WERI-Rb-1 (cell line): Measurements from ENCODE around the gene MCF2L2.

Source experiments
- DNase-seq: peaks from one replicate; pipeline ENCODE4 v3.0.0-alpha.2; 2020
- H3K27ac ChIP-seq: fragments of 250-450 bp; sonication (Bioruptor Pico); 2 replicates; pipeline ENCODE4 v1.5.1; 2020; ENCODE audit warnings: mild to moderate bottlenecking, moderate library complexity
- H3K27me3 ChIP-seq: fragments of 250-450 bp; sonication (Bioruptor Pico); 2 replicates; pipeline ENCODE4 v1.5.1; 2021; ENCODE audit warnings: mild to moderate bottlenecking, low read depth, moderate library complexity; ENCODE audit not compliant: insufficient read depth, severe bottlenecking
- H3K36me3 ChIP-seq: fragments of 250-450 bp; sonication (Bioruptor Pico); 2 replicates; pipeline ENCODE4 v1.5.1; 2020; ENCODE audit warnings: mild to moderate bottlenecking, moderate library complexity
- H3K4me3 ChIP-seq: 2 replicates; pipeline ENCODE4 v1.5.1; 2011; ENCODE audit warnings: low read depth, mild to moderate bottlenecking, control low read depth, low read length
- H3K9me3 ChIP-seq: fragments of 250-450 bp; sonication (Bioruptor Pico); 2 replicates; pipeline ENCODE4 v1.5.1; 2021; ENCODE audit warnings: mild to moderate bottlenecking, moderate library complexity; ENCODE audit not compliant: severe bottlenecking
- TF ChIP-seq, protein P1 (sequence below): IDR thresholded peaks from 2 replicates; pipeline ENCODE4 v1.5.1; 2011; ENCODE audit warnings: low read depth, mild to moderate bottlenecking, control low read depth, inconsistent platforms, low read length

MCF2L2 gene

DNA sequence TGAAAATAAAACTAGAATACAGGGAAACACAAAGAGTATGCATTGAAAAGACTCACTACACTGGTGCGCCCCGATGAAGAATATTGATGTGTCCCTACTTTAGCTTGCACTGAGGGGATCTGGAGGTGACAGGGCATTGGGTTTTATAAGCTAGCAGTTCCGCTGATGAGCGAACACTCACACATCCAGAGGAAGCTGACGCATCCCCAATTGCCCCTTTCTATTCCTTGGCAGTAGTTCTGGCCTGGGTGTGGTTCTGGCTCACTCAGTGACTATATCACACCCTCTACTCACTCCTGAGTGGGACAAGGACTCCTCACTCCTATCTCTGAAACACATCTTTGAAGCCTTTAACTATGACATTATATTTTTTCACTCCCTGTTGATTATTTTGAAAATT, 104.3 kb downstream of the MCF2L2 start:
- DNase-seq = no peak
- Histone ChIP-seq H3K36me3 (no peaks in the 10 kb centered on the region), H3K27me3 (no peaks in the 10 kb centered on the region), H3K9me3 (no peaks in the 10 kb centered on the region), H3K27ac (no peak overlapping the region), H3K4me3 (no peak overlapping the region)
- TF ChIP-seq, protein P1, sequence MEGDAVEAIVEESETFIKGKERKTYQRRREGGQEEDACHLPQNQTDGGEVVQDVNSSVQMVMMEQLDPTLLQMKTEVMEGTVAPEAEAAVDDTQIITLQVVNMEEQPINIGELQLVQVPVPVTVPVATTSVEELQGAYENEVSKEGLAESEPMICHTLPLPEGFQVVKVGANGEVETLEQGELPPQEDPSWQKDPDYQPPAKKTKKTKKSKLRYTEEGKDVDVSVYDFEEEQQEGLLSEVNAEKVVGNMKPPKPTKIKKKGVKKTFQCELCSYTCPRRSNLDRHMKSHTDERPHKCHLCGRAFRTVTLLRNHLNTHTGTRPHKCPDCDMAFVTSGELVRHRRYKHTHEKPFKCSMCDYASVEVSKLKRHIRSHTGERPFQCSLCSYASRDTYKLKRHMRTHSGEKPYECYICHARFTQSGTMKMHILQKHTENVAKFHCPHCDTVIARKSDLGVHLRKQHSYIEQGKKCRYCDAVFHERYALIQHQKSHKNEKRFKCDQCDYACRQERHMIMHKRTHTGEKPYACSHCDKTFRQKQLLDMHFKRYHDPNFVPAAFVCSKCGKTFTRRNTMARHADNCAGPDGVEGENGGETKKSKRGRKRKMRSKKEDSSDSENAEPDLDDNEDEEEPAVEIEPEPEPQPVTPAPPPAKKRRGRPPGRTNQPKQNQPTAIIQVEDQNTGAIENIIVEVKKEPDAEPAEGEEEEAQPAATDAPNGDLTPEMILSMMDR = no peak

DNA sequence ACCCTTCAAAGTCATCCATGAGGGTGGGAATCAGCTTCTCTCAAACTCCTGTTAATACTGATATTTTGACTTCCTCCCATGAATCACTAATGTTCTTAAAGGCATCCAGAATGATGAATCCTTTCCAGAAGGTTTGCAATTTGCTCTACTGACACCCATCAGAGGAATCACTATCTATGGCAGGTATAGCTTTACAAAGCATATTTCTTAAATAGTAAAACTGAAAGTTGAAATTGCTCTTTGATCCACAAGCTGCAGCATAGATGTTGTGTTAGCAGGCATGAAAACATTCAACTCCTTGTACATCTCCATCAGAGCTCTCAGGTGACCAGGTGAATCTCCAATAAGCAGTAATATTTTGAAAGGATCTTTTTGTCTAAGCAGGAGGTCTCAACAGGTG, 109.0 kb downstream of the MCF2L2 start:
- no peak for DNase-seq
- TF ChIP-seq, protein P1 = no peak
- no peaks in the 10 kb centered on the region for H3K27me3 ChIP-seq
- H3K27ac ChIP-seq = no peak overlapping the region
- no peak overlapping the region for H3K4me3 ChIP-seq
- no peaks in the 10 kb centered on the region for H3K9me3 ChIP-seq
- no peaks in the 10 kb centered on the region for H3K36me3 ChIP-seq

DNA sequence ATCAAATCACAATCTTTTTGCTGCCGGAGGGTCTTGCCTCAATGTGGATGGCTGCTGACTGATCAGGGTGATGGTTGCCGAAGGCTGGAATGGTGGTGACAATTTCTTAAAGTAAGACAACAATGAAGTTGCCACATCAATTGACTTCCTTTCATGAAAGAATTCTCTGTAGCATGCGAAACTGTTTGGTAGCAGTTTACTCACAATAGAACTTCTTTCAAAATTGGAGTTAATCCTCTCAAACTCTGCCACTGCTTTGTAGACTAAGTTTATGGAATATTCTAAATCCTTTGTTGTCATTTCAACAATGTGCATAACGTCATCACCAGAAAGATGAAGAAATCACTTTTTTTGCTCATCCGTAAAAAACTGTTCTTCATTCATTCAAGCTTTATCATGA, 109.5 kb downstream of the MCF2L2 start:
- Histone ChIP-seq H3K36me3 (no peaks in the 10 kb centered on the region), H3K27ac (no peak overlapping the region)
- TF ChIP-seq, protein P1 = no peak

DNA sequence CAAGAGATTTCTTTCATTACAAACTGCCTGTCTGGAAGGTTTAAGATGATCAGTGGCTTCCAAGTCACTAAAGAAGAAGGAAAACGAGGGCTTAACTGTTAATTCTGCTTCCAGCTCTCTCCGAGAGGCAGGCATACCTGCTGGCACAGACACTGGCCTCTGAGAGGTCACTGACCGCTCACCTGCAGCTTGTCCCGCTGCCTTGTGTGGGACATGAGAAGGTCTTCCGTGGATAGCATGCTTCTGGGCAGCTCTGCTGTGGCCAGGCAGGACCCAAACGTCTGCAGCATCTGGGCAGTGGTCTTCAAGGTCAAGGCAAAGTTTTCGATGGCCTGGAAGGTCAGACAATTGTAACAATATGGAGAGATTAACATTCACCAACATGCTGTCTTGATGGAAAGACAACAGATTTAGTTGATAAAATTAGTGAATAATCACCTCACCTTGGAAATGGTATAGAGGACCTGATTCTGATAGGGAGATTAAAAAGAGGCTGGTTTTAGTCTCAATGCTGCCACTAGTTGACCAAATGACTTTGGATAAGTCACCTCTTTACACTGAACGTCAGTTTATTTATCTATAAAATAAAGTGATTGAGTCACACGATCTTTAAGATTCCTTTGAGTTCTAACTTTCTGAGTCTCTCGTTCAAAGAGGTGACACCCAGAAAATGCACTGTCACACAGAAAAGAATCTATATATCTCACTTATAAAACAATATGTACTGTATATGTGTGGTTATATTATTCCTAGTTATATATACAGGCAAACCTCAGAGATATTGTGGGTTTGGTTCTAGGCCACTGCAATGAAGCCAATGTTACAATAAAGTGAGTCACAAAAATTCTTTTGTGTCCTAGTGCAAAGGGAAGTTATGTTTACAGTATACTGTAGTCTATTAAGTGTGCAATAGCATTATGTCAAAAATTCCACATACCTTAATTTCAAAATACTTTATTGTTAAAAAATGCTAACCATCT, 110.2 kb downstream of the MCF2L2 start:
- Histone ChIP-seq H3K27me3 (no peaks in the 10 kb centered on the region), H3K4me3 (no peak overlapping the region), H3K27ac (no peak overlapping the region), H3K9me3 (no peaks in the 10 kb centered on the region), H3K36me3 (no peaks in the 10 kb centered on the region)
- no peak for DNase-seq
- TF ChIP-seq, protein P1 = no peak

More for the DNA sequence above, 109.5 kb downstream of the MCF2L2 start:
- DNase-seq = no peak
- Histone ChIP-seq H3K27me3 (no peaks in the 10 kb centered on the region), H3K9me3 (no peaks in the 10 kb centered on the region), H3K4me3 (no peak overlapping the region)

DNA sequence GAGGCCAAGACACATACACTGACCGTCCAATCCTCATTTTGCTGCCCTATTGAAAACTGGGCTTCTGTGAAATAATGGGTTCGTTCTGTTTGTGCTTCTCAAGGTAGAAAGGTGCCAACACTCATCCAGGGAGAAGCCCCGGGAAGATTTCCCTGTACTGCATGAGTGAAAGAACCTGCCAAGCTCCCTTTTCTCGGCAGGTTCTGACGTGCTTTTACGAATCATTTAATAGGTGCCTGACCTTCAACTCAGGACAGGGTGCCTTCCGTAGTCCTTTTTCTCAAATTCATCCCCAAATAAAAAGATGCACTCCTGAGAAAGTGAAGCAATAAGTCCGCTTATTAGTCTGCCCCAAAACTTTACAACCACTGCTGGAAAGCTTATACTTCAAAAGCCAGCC, 111.1 kb downstream of the MCF2L2 start:
- no peak for DNase-seq
- TF ChIP-seq, protein P1 = no peak
- Histone ChIP-seq H3K27ac (no peak overlapping the region), H3K9me3 (no peaks in the 10 kb centered on the region), H3K4me3 (no peak overlapping the region), H3K27me3 (no peaks in the 10 kb centered on the region), H3K36me3 (no peaks in the 10 kb centered on the region)
